GM12864 (cell line): ENCODE measurements around the gene CRTAC1.

Source experiments
- DNase-seq: peaks from one replicate; pipeline ENCODE4 v3.0.0-alpha.2; 2011; ENCODE audit warnings: low read depth
- H3K4me3 ChIP-seq: 2 replicates; pipeline ENCODE4 v1.5.1; 2011; ENCODE audit warnings: mild to moderate bottlenecking, low read depth, low read length, control low read depth
- CTCF ChIP-seq: IDR thresholded peaks from 2 replicates; pipeline ENCODE4 v1.5.1; 2011; ENCODE audit warnings: low read depth, mild to moderate bottlenecking, moderate library complexity, low read length, control low read depth, inconsistent platforms; ENCODE audit errors: missing control alignments

Gene CRTAC1

GRCh38 chr10:97927622-97928021, 102.8 kb downstream of the CRTAC1 start:
- no peak for DNase-seq
- TF ChIP-seq CTCF: no peak
- H3K4me3 ChIP-seq: no peak overlapping the region

GRCh38 chr10:97926055-97926454, 104.4 kb downstream of the CRTAC1 start:
- no peak overlapping the region for H3K4me3 ChIP-seq
- no peak for TF ChIP-seq CTCF
- DNase-seq: no peak

- H3K4me3 ChIP-seq: no peak overlapping the region
- no peak for DNase-seq
- TF ChIP-seq CTCF: no peak
Observed at GRCh38 chr10:97925308-97925938, 105.0 kb downstream of the CRTAC1 start.

- H3K4me3 ChIP-seq: no peak overlapping the region
- DNase-seq: no peak
- TF ChIP-seq CTCF: no peak
Observed at GRCh38 chr10:97924678-97925077, 105.7 kb downstream of the CRTAC1 start.

- no peak overlapping the region for H3K4me3 ChIP-seq
- no peak for DNase-seq
- no peak for TF ChIP-seq CTCF
Observed at GRCh38 chr10:97923476-97923875, 106.9 kb downstream of the CRTAC1 start.

GRCh38 chr10:97923057-97923456, 107.4 kb downstream of the CRTAC1 start:
- TF ChIP-seq CTCF: no peak
- no peak overlapping the region for H3K4me3 ChIP-seq
- no peak for DNase-seq

GRCh38 chr10:97922022-97922758, 108.2 kb downstream of the CRTAC1 start:
- TF ChIP-seq CTCF: no peak
- DNase-seq: no peak
- H3K4me3 ChIP-seq: no peak overlapping the region
